ENCODE results near the gene LRMDA.

- TF ChIP-seq CTCF (IDR thresholded peaks at IDR 0.05) (no peak), EP300 (IDR thresholded peaks at IDR 0.05) (no peak)
These were observed 569.6 kb downstream of the LRMDA start for GRCh38 chr10:76001019-76001418.

All from tibial nerve (tissue), 4 donors.